ENCODE data around the gene NBR1. TPM values are rescaled to one million over a fixed set of nuclear protein-coding genes. Genes with fewer than 3 reads are reported as not detected.
A peak's percentile ranks its signal among the peaks of the same experiment; 100 is the strongest.

The NBR1 gene
- total RNA-seq, 1 experiment from 2014 or later, result 42.8 TPM

DNA sequence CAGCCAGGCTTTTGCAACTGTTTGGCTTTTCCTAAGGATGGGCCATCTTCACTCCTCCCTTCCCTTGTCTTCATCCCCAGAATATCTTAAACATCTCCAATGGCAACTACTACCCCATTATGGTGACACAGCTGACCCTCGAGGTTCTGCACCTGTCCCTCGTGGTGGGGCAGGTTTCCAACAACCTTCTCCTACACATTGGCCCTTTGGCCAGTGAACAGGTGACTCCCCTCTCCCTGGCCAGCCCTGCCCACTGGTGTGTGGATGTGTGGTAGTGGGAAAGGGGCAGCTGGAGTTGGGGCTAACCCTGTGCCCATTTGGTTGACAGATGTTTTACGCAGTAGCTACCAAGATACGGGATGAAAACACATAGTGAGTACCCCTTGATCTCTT lies 45.4 kb downstream of the NBR1 start:
- POLR2A ChIA-PET, result no interaction called here

DNA sequence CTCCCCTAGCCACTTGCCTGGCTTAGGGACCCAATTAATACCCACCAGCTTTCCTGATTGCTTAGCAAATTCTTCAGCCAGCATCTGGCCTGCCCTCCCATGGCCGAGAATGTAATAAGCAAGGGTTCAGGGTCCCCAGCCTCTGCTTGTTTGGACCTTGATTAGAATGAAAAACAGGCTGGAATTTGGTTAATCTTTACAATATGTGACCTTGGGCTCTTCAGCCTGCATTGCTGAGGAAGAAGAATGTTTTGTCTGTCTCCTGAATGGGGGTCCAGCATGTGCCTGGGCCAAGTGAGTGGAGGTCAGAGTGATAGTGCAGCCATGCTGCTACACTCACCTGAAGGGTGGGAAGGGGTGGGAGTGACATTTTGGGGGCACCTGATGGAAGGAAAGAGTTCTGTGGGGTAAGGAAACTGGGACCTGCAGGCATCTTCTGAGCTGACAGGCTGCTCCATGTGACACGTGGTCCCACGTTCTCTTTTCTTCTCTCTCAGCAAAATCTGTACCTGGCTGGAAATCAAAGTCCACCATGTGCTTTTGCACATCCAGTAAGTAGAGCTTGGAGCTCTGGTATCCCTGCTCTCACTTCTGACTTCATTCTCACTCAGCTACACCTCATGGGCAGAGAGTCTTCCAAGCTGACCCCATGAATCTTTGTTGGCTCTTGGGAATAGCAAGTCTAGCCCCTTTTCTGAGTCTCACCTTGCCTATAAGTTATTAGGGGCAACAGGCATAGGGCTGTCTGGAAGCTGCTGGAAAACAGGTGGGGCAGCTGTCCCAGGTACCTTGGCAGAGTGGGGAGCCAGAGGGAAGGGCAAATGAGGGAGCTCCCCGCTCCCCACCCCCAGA lies 46.0 kb downstream of the NBR1 start:
- H3K4me1 Mint-ChIP-seq, result peaks cover 11% of the 10 kb centered on the region
- no peak for ATAC-seq
- ChIA-PET POLR2A (interaction anchor here (0.8 kb wide), 1 partner anchor 99 kb away, joined by 4 read pairs; no protein-coding TSS in a partner anchor), CTCF (interaction anchor here (0.9 kb wide), 1 partner anchor 92 kb away, joined by 3 read pairs; the partner anchor contains the start of gene BRCA1)
- no peak overlapping the region for H3K4me3 Mint-ChIP-seq
- H3K27ac Mint-ChIP-seq, result peak overlapping the region; percentile 65; the same call in 1 of the 2 replicates
- H3K27me3 Mint-ChIP-seq (ENCODE audit: low read depth), result no peaks in the 10 kb centered on the region
- DNase-seq (ENCODE audit: low spot score), result no peak
- TF ChIP-seq GABPB1 (CRISPR knock-in tag; IDR thresholded peaks at IDR 0.05) (peak; percentile 51), ELF4 (CRISPR knock-in tag; IDR thresholded peaks at IDR 0.05; ENCODE audit: low read depth) (no peak)
- no peaks in the 10 kb centered on the region for H3K9me3 Mint-ChIP-seq
- H3K36me3 Mint-ChIP-seq, result no peaks in the 10 kb centered on the region

More for the DNA sequence above, 45.4 kb downstream of the NBR1 start:
- no peaks in the 10 kb centered on the region for H3K9me3 Mint-ChIP-seq
- DNase-seq (ENCODE audit: low spot score) (no peak), ATAC-seq (no peak)
- H3K4me1 Mint-ChIP-seq, result peaks cover 11% of the 10 kb centered on the region
- TF ChIP-seq EMX1 (CRISPR knock-in tag; IDR thresholded peaks at IDR 0.05), result no peak
- TF ChIP-seq NFE2L1 (CRISPR knock-in tag; IDR thresholded peaks at IDR 0.05), result no peak
- TF ChIP-seq SP1 (CRISPR knock-in tag; conservative IDR thresholded peaks at IDR 0.05), result no peak
- TF ChIP-seq ZNF423 (CRISPR knock-in tag; IDR thresholded peaks at IDR 0.05), result no peak
- TF ChIP-seq GRHL2 (CRISPR knock-in tag; IDR thresholded peaks at IDR 0.05; ENCODE audit: insufficient replicate concordance, severe bottlenecking), result no peak
- TF ChIP-seq OVOL2 (CRISPR knock-in tag; IDR thresholded peaks at IDR 0.05; ENCODE audit: borderline replicate concordance), result no peak
- TF ChIP-seq, protein P1, sequence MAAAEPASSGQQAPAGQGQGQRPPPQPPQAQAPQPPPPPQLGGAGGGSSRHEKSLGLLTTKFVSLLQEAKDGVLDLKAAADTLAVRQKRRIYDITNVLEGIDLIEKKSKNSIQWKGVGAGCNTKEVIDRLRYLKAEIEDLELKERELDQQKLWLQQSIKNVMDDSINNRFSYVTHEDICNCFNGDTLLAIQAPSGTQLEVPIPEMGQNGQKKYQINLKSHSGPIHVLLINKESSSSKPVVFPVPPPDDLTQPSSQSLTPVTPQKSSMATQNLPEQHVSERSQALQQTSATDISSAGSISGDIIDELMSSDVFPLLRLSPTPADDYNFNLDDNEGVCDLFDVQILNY (CRISPR knock-in tag; IDR thresholded peaks at IDR 0.05), result no peak
- TF ChIP-seq, protein P2, sequence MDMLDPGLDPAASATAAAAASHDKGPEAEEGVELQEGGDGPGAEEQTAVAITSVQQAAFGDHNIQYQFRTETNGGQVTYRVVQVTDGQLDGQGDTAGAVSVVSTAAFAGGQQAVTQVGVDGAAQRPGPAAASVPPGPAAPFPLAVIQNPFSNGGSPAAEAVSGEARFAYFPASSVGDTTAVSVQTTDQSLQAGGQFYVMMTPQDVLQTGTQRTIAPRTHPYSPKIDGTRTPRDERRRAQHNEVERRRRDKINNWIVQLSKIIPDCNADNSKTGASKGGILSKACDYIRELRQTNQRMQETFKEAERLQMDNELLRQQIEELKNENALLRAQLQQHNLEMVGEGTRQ (CRISPR knock-in tag; IDR thresholded peaks at IDR 0.05), result no peak
- TF ChIP-seq, protein P3, sequence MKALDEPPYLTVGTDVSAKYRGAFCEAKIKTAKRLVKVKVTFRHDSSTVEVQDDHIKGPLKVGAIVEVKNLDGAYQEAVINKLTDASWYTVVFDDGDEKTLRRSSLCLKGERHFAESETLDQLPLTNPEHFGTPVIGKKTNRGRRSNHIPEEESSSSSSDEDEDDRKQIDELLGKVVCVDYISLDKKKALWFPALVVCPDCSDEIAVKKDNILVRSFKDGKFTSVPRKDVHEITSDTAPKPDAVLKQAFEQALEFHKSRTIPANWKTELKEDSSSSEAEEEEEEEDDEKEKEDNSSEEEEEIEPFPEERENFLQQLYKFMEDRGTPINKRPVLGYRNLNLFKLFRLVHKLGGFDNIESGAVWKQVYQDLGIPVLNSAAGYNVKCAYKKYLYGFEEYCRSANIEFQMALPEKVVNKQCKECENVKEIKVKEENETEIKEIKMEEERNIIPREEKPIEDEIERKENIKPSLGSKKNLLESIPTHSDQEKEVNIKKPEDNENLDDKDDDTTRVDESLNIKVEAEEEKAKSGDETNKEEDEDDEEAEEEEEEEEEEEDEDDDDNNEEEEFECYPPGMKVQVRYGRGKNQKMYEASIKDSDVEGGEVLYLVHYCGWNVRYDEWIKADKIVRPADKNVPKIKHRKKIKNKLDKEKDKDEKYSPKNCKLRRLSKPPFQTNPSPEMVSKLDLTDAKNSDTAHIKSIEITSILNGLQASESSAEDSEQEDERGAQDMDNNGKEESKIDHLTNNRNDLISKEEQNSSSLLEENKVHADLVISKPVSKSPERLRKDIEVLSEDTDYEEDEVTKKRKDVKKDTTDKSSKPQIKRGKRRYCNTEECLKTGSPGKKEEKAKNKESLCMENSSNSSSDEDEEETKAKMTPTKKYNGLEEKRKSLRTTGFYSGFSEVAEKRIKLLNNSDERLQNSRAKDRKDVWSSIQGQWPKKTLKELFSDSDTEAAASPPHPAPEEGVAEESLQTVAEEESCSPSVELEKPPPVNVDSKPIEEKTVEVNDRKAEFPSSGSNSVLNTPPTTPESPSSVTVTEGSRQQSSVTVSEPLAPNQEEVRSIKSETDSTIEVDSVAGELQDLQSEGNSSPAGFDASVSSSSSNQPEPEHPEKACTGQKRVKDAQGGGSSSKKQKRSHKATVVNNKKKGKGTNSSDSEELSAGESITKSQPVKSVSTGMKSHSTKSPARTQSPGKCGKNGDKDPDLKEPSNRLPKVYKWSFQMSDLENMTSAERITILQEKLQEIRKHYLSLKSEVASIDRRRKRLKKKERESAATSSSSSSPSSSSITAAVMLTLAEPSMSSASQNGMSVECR (CRISPR knock-in tag; IDR thresholded peaks at IDR 0.05; ENCODE audit: borderline replicate concordance), result no peak
- no peak for TF ChIP-seq FOXJ3 (CRISPR knock-in tag; IDR thresholded peaks at IDR 0.05; ENCODE audit: borderline replicate concordance)
- no peak for TF ChIP-seq RORB (CRISPR knock-in tag; IDR thresholded peaks at IDR 0.05)
- TF ChIP-seq FOXP1 (CRISPR knock-in tag; IDR thresholded peaks at IDR 0.05; ENCODE audit: borderline replicate concordance), result no peak
- TF ChIP-seq JUN (CRISPR knock-in tag; IDR thresholded peaks at IDR 0.05), result no peak
- TF ChIP-seq, protein P4, sequence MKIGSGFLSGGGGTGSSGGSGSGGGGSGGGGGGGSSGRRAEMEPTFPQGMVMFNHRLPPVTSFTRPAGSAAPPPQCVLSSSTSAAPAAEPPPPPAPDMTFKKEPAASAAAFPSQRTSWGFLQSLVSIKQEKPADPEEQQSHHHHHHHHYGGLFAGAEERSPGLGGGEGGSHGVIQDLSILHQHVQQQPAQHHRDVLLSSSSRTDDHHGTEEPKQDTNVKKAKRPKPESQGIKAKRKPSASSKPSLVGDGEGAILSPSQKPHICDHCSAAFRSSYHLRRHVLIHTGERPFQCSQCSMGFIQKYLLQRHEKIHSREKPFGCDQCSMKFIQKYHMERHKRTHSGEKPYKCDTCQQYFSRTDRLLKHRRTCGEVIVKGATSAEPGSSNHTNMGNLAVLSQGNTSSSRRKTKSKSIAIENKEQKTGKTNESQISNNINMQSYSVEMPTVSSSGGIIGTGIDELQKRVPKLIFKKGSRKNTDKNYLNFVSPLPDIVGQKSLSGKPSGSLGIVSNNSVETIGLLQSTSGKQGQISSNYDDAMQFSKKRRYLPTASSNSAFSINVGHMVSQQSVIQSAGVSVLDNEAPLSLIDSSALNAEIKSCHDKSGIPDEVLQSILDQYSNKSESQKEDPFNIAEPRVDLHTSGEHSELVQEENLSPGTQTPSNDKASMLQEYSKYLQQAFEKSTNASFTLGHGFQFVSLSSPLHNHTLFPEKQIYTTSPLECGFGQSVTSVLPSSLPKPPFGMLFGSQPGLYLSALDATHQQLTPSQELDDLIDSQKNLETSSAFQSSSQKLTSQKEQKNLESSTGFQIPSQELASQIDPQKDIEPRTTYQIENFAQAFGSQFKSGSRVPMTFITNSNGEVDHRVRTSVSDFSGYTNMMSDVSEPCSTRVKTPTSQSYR (CRISPR knock-in tag; IDR thresholded peaks at IDR 0.05), result no peak
- TF ChIP-seq PRRX2 (CRISPR knock-in tag; IDR thresholded peaks at IDR 0.05), result no peak
- no peak for TF ChIP-seq NR2C2 (CRISPR knock-in tag; IDR thresholded peaks at IDR 0.05)
- no peak for TF ChIP-seq NR3C1 (CRISPR knock-in tag; conservative IDR thresholded peaks at IDR 0.05; ENCODE audit: low read depth)
- TF ChIP-seq ZNF317 (CRISPR knock-in tag; IDR thresholded peaks at IDR 0.05; ENCODE audit: borderline replicate concordance, low read depth), result no peak
- no peak for TF ChIP-seq NR1H2 (CRISPR knock-in tag; IDR thresholded peaks at IDR 0.05)
- H3K27ac Mint-ChIP-seq, result no peak overlapping the region
- H3K36me3 Mint-ChIP-seq, result no peaks in the 10 kb centered on the region
- no peaks in the 10 kb centered on the region for H3K27me3 Mint-ChIP-seq (ENCODE audit: low read depth)
- H3K4me3 Mint-ChIP-seq, result no peak overlapping the region
- CTCF ChIA-PET, result interaction anchor here (0.9 kb wide), 1 partner anchor 92 kb away, joined by 3 read pairs; the partner anchor contains the start of gene BRCA1
